T-cell (primary cell): ENCODE measurements around the gene CHD8. TPM values are rescaled to one million over a fixed set of nuclear protein-coding genes. Genes with fewer than 3 reads are reported as not detected.

ENCODE experiments used
- ATAC-seq, 4 experiments: fragments of 200-7000 bp in 3 of 4; fragments of 150-1000 bp in 1 of 4; cut with Tn5 transposase; replicated peaks in 1 of 4; 1 replicate in 3 of 4; 2 replicates in 1 of 4; pipeline ENCODE4 v1.10.0; 2021; ENCODE audit warnings: moderate library complexity in 3 of 4, mild to moderate bottlenecking in 2 of 4, moderate number of reproducible peaks in 1 of 4
- CTCF ChIA-PET, 2 donors: fragments of 300-600 bp; sonication (Branson Sonifier 250); formaldehyde crosslinking; loops; one replicate each; lab custom pipeline; 2022; ENCODE audit warnings: antibody characterized with exemption in 2 of 2; lab: Charles Lee
- POLR2A ChIA-PET, 2 donors: fragments of 300-600 bp; sonication (Branson Sonifier 250); formaldehyde crosslinking; loops; one replicate each; lab custom pipeline; 2022; ENCODE audit warnings: antibody characterized with exemption in 2 of 2; lab: Charles Lee
- DNase-seq, 35 experiments: peaks; one replicate each; pipeline versions ENCODE4 v3.0.0 to v3.0.0-alpha.2; 2013 to 2023
- H3K27ac ChIP-seq: one replicate; pipeline ENCODE4 v1.5.1; 2013; ENCODE audit warnings: low read length
- H3K27me3 ChIP-seq, 2 experiments: replicated peaks in 1 of 2; 1 replicate in 1 of 2; 2 replicates in 1 of 2; pipeline versions ENCODE4 v1.6.1 to v1.7.0; 2013; ENCODE audit warnings: low read length in 1 of 2, mixed read lengths in 1 of 2; ENCODE audit not compliant: control insufficient read depth in 2 of 2, insufficient read depth in 2 of 2; ENCODE audit errors: extremely low read depth in 1 of 2
- H3K36me3 ChIP-seq, 2 donors: 1 replicate in 1 of 2; 2 replicates in 1 of 2; pipeline versions ENCODE4 v1.6.1 to v1.7.0; 2013; ENCODE audit warnings: low read length in 1 of 2; ENCODE audit not compliant: control insufficient read depth in 2 of 2, insufficient read depth in 1 of 2; ENCODE audit errors: extremely low read depth in 1 of 2
- H3K4me1 ChIP-seq, 2 experiments: 1 replicate in 1 of 2; 2 replicates in 1 of 2; pipeline versions ENCODE4 v1.6.1 to v1.7.0; 2013; ENCODE audit warnings: low read length in 2 of 2, mixed read lengths in 1 of 2; ENCODE audit not compliant: insufficient read depth in 2 of 2, control insufficient read depth in 1 of 2; ENCODE audit errors: extremely low read depth in 1 of 2
- H3K4me3 ChIP-seq, 2 donors: 1 replicate in 1 of 2; 2 replicates in 1 of 2; pipeline versions ENCODE4 v1.5.1 to v1.7.0; 2013; ENCODE audit warnings: mild to moderate bottlenecking in 2 of 2, low read length in 1 of 2, moderate library complexity in 1 of 2; ENCODE audit not compliant: control insufficient read depth in 1 of 2; ENCODE audit errors: extremely low read depth in 1 of 2
- H3K9me3 ChIP-seq: 2 replicates; pipeline ENCODE4 v1.7.0; 2013
- H3K27ac Mint-ChIP-seq, 2 donors: one replicate each; pipeline ENCODE4 v1.8.0; 2020 to 2021; ENCODE audit warnings: mild to moderate bottlenecking in 2 of 2, mixed read lengths in 2 of 2
- H3K27me3 Mint-ChIP-seq, 2 donors: one replicate each; pipeline ENCODE4 v1.8.0; 2021 to 2022; ENCODE audit warnings: mixed read lengths in 2 of 2
- H3K36me3 Mint-ChIP-seq: one replicate; pipeline ENCODE4 v1.8.0; 2021; ENCODE audit warnings: mixed read lengths
- H3K4me1 Mint-ChIP-seq, 3 donors: one replicate each; pipeline ENCODE4 v1.8.0; 2020 to 2022; ENCODE audit warnings: mixed read lengths in 3 of 3, mild to moderate bottlenecking in 1 of 3
- H3K4me3 Mint-ChIP-seq, 3 donors: one replicate each; pipeline ENCODE4 v1.8.0; 2020 to 2022; ENCODE audit warnings: mild to moderate bottlenecking in 3 of 3, mixed read lengths in 3 of 3, moderate library complexity in 3 of 3
- H3K9me3 Mint-ChIP-seq, 3 donors: one replicate each; pipeline ENCODE4 v1.8.0; 2020 to 2022; ENCODE audit warnings: mixed read lengths in 3 of 3
- whole genome bisulfite sequencing: methylation state at CpG from one replicate; pipeline ENCODE4 v1.1.5; 2013; ENCODE audit warnings: missing lambda C conversion rate; ENCODE audit not compliant: insufficient coverage; 5-methylcytosine and 5-hydroxymethylcytosine counted together
- total RNA-seq, 35 experiments: library from RNA in 6 of 35; stranded (reverse) in 6 of 35; fragments of 120-200 nt in 1 of 35; gene quantifications; one replicate each; pipeline versions ENCODE4 v1.2.1 to v1.2.4 and lab custom pipeline; 2013 to 2026

CHD8 gene
- total RNA-seq, 5 donors from 2014 or later (not counting 1 experiment from before 2014, with no cell fraction given): 125 to 133 (median 131) TPM

GRCh38 chr14:21347201-21347600, 108.7 kb downstream of the CHD8 start:
- Mint-ChIP-seq H3K4me1 (peaks cover 0 to 6% (median 3%) of the 10 kb centered on the region in 3 donors), H3K4me3 (no peak overlapping the region), H3K27me3 (peaks cover 0 to 4% of the 10 kb centered on the region in 2 donors), H3K9me3 (no peaks in the 10 kb centered on the region), H3K36me3 (peaks cover 16% of the 10 kb centered on the region), H3K27ac (no peak overlapping the region)
- Histone ChIP-seq H3K9me3 (no peaks in the 10 kb centered on the region), H3K27ac (no peak overlapping the region), H3K4me3 (no peak overlapping the region), H3K27me3 (peaks cover 0 to 14% of the 10 kb centered on the region in 2 experiments), H3K36me3 (peaks cover 0 to 11% of the 10 kb centered on the region in 2 donors), H3K4me1 (no peaks in the 10 kb centered on the region)
- ChIA-PET CTCF (interaction anchor here in 1 of 2 donors (0.5 to 1.3 kb wide), 3 partner anchors 9 to 86 kb away, joined by 3 to 7 read pairs (median 3); no protein-coding TSS in a partner anchor), POLR2A (interaction anchor here in 1 of 2 donors (0.8 kb wide), 1 partner anchor 145 kb away, joined by 3 read pairs; no protein-coding TSS in a partner anchor)
- DNase-seq: no peak
- WGBS: no CpG with 5 or more reads among the region's 2 CpGs
- ATAC-seq: no peak

GRCh38 chr14:21346532-21347135, 109.3 kb downstream of the CHD8 start:
- ChIA-PET CTCF (interaction anchor here in 1 of 2 donors (0.5 to 1.3 kb wide), 2 partner anchors 9 to 18 kb away, joined by 3 read pairs; no protein-coding TSS in a partner anchor), POLR2A (interaction anchor here in 1 of 2 donors (0.8 kb wide), 1 partner anchor 146 kb away, joined by 3 read pairs; no protein-coding TSS in a partner anchor)

GRCh38 chr14:21343035-21343794, 112.7 kb downstream of the CHD8 start:
- Histone ChIP-seq H3K36me3 (no peaks in the 10 kb centered on the region), H3K27me3 (peaks cover 0 to 14% of the 10 kb centered on the region in 2 experiments), H3K27ac (no peak overlapping the region), H3K4me1 (no peaks in the 10 kb centered on the region), H3K9me3 (no peaks in the 10 kb centered on the region), H3K4me3 (no peak overlapping the region)
- H3K36me3 Mint-ChIP-seq: no peaks in the 10 kb centered on the region
- DNase-seq: no peak
- H3K27me3 Mint-ChIP-seq: peaks cover 4 to 5% of the 10 kb centered on the region in 2 donors
- ChIA-PET CTCF (no interaction called here), POLR2A (interaction anchor here in 1 of 2 donors (0.6 kb wide), 1 partner anchor 399 kb away, joined by 4 read pairs; no protein-coding TSS in a partner anchor)
- H3K4me3 Mint-ChIP-seq: no peak overlapping the region
- WGBS: 95% methylated on average over 7 of the region's 13 CpGs
- H3K4me1 Mint-ChIP-seq: peaks cover 0 to 6% (median 3%) of the 10 kb centered on the region in 3 donors
- no peak overlapping the region for H3K27ac Mint-ChIP-seq
- no peaks in the 10 kb centered on the region for H3K9me3 Mint-ChIP-seq
- ATAC-seq: no peak

More at GRCh38 chr14:21346532-21347135, 109.3 kb downstream of the CHD8 start:
- no peak overlapping the region for H3K27ac ChIP-seq
- no peak overlapping the region for H3K4me3 ChIP-seq
- no peak overlapping the region for H3K27ac Mint-ChIP-seq
- ATAC-seq: no peak
- H3K27me3 ChIP-seq: peaks cover 0 to 14% of the 10 kb centered on the region in 2 experiments
- peaks cover 10% of the 10 kb centered on the region for H3K36me3 Mint-ChIP-seq
- no peaks in the 10 kb centered on the region for H3K9me3 ChIP-seq
- no peak overlapping the region for H3K4me3 Mint-ChIP-seq
- no peaks in the 10 kb centered on the region for H3K9me3 Mint-ChIP-seq
- 93% methylated on average over 2 of the region's 2 CpGs for WGBS
- peaks cover 0 to 4% of the 10 kb centered on the region in 2 donors for H3K27me3 Mint-ChIP-seq
- H3K4me1 ChIP-seq: no peaks in the 10 kb centered on the region
- DNase-seq: no peak
- H3K36me3 ChIP-seq: peaks cover 0 to 5% of the 10 kb centered on the region in 2 donors
- H3K4me1 Mint-ChIP-seq: peaks cover 0 to 6% (median 3%) of the 10 kb centered on the region in 3 donors

Other genes starting within 250 kb of the CHD8 start
- gene HNRNPC, start 186.7 kb downstream of the CHD8 start, total RNA-seq: 100 to 1,000 TPM; 417 to 530 (median 441) TPM
- under 1 TPM in 2 of 5 donors, not detected in 3; 0.16 to 0.76 TPM for gene RPGRIP1, start 176.0 kb downstream of the CHD8 start, total RNA-seq
- gene SUPT16H, start 72.1 kb downstream of the CHD8 start, total RNA-seq: 10 to 100 TPM; 51.4 to 76.4 (median 71.6) TPM
- 10 to 100 TPM; 23.6 to 33.7 (median 27.6) TPM for gene RAB2B, start 20.8 kb upstream of the CHD8 start, total RNA-seq
- 10 to 100 TPM; 68.7 to 95.6 (median 78.9) TPM for gene TOX4, start 21.1 kb upstream of the CHD8 start, total RNA-seq
- gene METTL3, start 55.2 kb upstream of the CHD8 start, total RNA-seq: 10 to 100 TPM; 48.0 to 94.6 (median 91.6) TPM
- gene SALL2, start 70.2 kb upstream of the CHD8 start, total RNA-seq: 1 to 10 TPM; 3.3 to 5.8 (median 4.6) TPM
- gene OR10G3, start 124.0 kb upstream of the CHD8 start, total RNA-seq: not detected
- not detected for gene OR10G2, start 178.8 kb upstream of the CHD8 start, total RNA-seq
- gene OR4E2, start 197.7 kb upstream of the CHD8 start, total RNA-seq: under 1 TPM in 1 of 5 donors, not detected in 4; 0.26 TPM
- under 1 TPM in 1 of 5 donors, not detected in 4; 0.20 TPM for gene OR4E1, start 217.7 kb upstream of the CHD8 start, total RNA-seq